GM19240 (cell line): ENCODE measurements around the gene TKFC.

ENCODE experiments used
- DNase-seq: peaks from one replicate; pipeline ENCODE4 v3.0.0; 2011; ENCODE audit warnings: low spot score; ENCODE audit not compliant: insufficient read length

The TKFC gene

GRCh38 chr11:61332797-61333549 is at the start of gene TKFC, which contains the start of gene DDB1:
TSS of gene TKFC (plus strand) at chr11:61333228. CDS start at chr11:61334729, 1,501 bp downstream.
TSS of gene DDB1 (minus strand) at chr11:61333105. CDS start at chr11:61332968, 137 bp downstream.
- DNase-seq = peak; percentile 92

GRCh38 chr11:61283613-61284012 is 49.4 kb upstream of the TKFC start:
- DNase-seq = no peak

GRCh38 chr11:61287338-61287977 is 45.6 kb upstream of the TKFC start:
- DNase-seq = no peak

- DNase-seq = no peak
Measured at GRCh38 chr11:61290905-61291690, 41.9 kb upstream of the TKFC start.

- no peak for DNase-seq
Measured at GRCh38 chr11:61292356-61292755, 40.7 kb upstream of the TKFC start.

GRCh38 chr11:61293867-61294716 is 38.9 kb upstream of the TKFC start:
- no peak for DNase-seq

GRCh38 chr11:61294717-61295595 is 38.1 kb upstream of the TKFC start, which contains the start of gene VWCE:
TSS of gene VWCE (minus strand) at chr11:61295316. CDS start at chr11:61295037, 279 bp downstream.
- DNase-seq = peak; percentile 69

- no peak for DNase-seq
Measured at GRCh38 chr11:61295596-61295926, 37.5 kb upstream of the TKFC start.

- no peak for DNase-seq
Measured at GRCh38 chr11:61297341-61297740, 35.7 kb upstream of the TKFC start.

- DNase-seq = no peak
Measured at GRCh38 chr11:61297746-61298145, 35.3 kb upstream of the TKFC start.

GRCh38 chr11:61298663-61299244 is 34.3 kb upstream of the TKFC start:
- DNase-seq = no peak

GRCh38 chr11:61302550-61302949 is 30.5 kb upstream of the TKFC start:
- DNase-seq = no peak

GRCh38 chr11:61303725-61304124 is 29.3 kb upstream of the TKFC start:
- no peak for DNase-seq

GRCh38 chr11:61305417-61305816 is 27.6 kb upstream of the TKFC start:
- no peak for DNase-seq

GRCh38 chr11:61306221-61306620 is 26.8 kb upstream of the TKFC start:
- DNase-seq = no peak

- DNase-seq = no peak
Measured at GRCh38 chr11:61307354-61307753, 25.7 kb upstream of the TKFC start.

- DNase-seq = no peak
Measured at GRCh38 chr11:61309141-61309540, 23.9 kb upstream of the TKFC start.

- no peak for DNase-seq
Measured at GRCh38 chr11:61309739-61310138, 23.3 kb upstream of the TKFC start.

GRCh38 chr11:61310749-61311148 is 22.3 kb upstream of the TKFC start:
- DNase-seq = no peak

- DNase-seq = no peak
Measured at GRCh38 chr11:61315260-61315659, 17.8 kb upstream of the TKFC start.
